GM12878 (cell line): ENCODE measurements around the gene EP400. TPM values are rescaled to one million over a fixed set of nuclear protein-coding genes. Genes with fewer than 3 reads are reported as not detected.

Experiments used
- ATAC-seq: fragments of 200-7000 bp; cut with Tn5 transposase; 3 replicates; pipeline ENCODE4 v1.9.1; 2020; ENCODE audit warnings: mild to moderate bottlenecking, moderate library complexity
- BruUV-seq: library from RNA; stranded (reverse); fragments of 400-500 nt; replicated peaks from 2 replicates; lab custom pipeline; 2021; lab: Mats Ljungman, UMichigan
- CTCF ChIA-PET: fragments of 300-600 bp; sonication (Branson Sonifier 250); formaldehyde crosslinking; extraction: SDS; loops from one replicate; lab custom pipeline; 2021; ENCODE audit warnings: inconsistent platforms; lab: Yijun Ruan, JAX
- POLR2A ChIA-PET: fragments of 350-600 bp; formaldehyde crosslinking; extraction: SDS; loops from one replicate; lab custom pipeline; 2021; ENCODE audit warnings: inconsistent platforms; lab: Charles Lee
- RAD21 ChIA-PET: fragments of 300-600 bp; sonication (Branson Sonifier 250); formaldehyde crosslinking; loops from one replicate; lab custom pipeline; 2023; ENCODE audit warnings: antibody characterized with exemption; ENCODE audit not compliant: unreplicated experiment; lab: Charles Lee
- SMC1A ChIA-PET: fragments of 300-600 bp; sonication (Branson Sonifier 250); formaldehyde crosslinking; loops from one replicate; lab custom pipeline; 2023; ENCODE audit not compliant: unreplicated experiment, uncharacterized antibody; lab: Charles Lee
- DNase-seq: peaks from one replicate; pipeline ENCODE4 v3.0.0-alpha.2; 2011; ENCODE audit warnings: low read depth, low spot score
- FAIRE-seq: peaks from 3 replicates; lab custom pipeline; 2011; peaks lifted over from hg19 to GRCh38; lab: Jason Lieb, UNC
- H2AFZ ChIP-seq: 2 replicates; pipeline ENCODE4 v1.6.0; 2011; ENCODE audit warnings: low read depth, low read length, control low read depth; ENCODE audit not compliant: control insufficient read depth
- H3K27ac ChIP-seq: 2 replicates; pipeline ENCODE4 v1.5.1; 2011; ENCODE audit warnings: control low read depth; ENCODE audit not compliant: control insufficient read depth, insufficient read depth
- H3K27me3 ChIP-seq, 2 experiments: replicated peaks in 1 of 2; 2 replicates each; pipeline versions ENCODE4 v1.6.0 to v1.6.1; 2011; ENCODE audit warnings: low read length in 1 of 2; ENCODE audit not compliant: control insufficient read depth in 2 of 2, insufficient read depth in 2 of 2
- H3K36me3 ChIP-seq, 2 experiments: 2 replicates each; pipeline ENCODE4 v1.5.1; 2011; ENCODE audit warnings: low read length in 1 of 2; ENCODE audit not compliant: control insufficient read depth in 2 of 2, insufficient read depth in 2 of 2
- H3K4me1 ChIP-seq: 2 replicates; pipeline ENCODE4 v1.6.1; 2011; ENCODE audit warnings: mild to moderate bottlenecking, low read length, moderate library complexity, mixed read lengths; ENCODE audit not compliant: control insufficient read depth, insufficient read depth
- H3K4me2 ChIP-seq: 2 replicates; pipeline ENCODE4 v1.6.0; 2011; ENCODE audit warnings: control low read depth; ENCODE audit not compliant: control insufficient read depth, insufficient read depth
- H3K4me3 ChIP-seq: fragments of 200-600 bp; sonication (generic); 2 replicates; pipeline ENCODE4 v1.5.1; 2016
- H3K79me2 ChIP-seq: 2 replicates; pipeline ENCODE4 v1.6.0; 2011; ENCODE audit warnings: low read length; ENCODE audit not compliant: control insufficient read depth, insufficient read depth
- H3K9ac ChIP-seq: 2 replicates; pipeline ENCODE4 v1.8.0; 2011; ENCODE audit warnings: low read length, control low read depth, mixed read lengths; ENCODE audit not compliant: control insufficient read depth, insufficient read depth
- H3K9me3 ChIP-seq: replicated peaks from 3 replicates; pipeline ENCODE4 v1.5.1; 2011; ENCODE audit warnings: mild to moderate bottlenecking, low read length; ENCODE audit not compliant: control insufficient read depth, insufficient read depth
- H4K20me1 ChIP-seq: 2 replicates; pipeline ENCODE4 v1.6.0; 2011; ENCODE audit not compliant: control insufficient read depth, insufficient read depth
- ATF2 ChIP-seq: IDR thresholded peaks from 2 replicates; pipeline ENCODE4 v1.6.1; 2012; ENCODE audit warnings: low read length, inconsistent platforms
- CEBPZ ChIP-seq: fragments of 150-350 bp; IDR thresholded peaks from 2 replicates; pipeline ENCODE4 v1.6.1; 2016; ENCODE audit warnings: low read depth, low read length
- EZH2 ChIP-seq: IDR thresholded peaks from 2 replicates; pipeline ENCODE4 v1.6.1; 2012; ENCODE audit warnings: low read depth, mild to moderate bottlenecking, control low read depth, inconsistent platforms, low read length, borderline replicate concordance; ENCODE audit not compliant: control insufficient read depth
- HCFC1 ChIP-seq: fragments of 150-350 bp; IDR thresholded peaks from 2 replicates; pipeline ENCODE4 v1.6.1; 2014; ENCODE audit warnings: low read length
- LARP7 ChIP-seq: fragments of 450-650 bp; IDR thresholded peaks from 2 replicates; pipeline ENCODE4 v1.6.1; 2017; ENCODE audit warnings: mild to moderate bottlenecking
- MTA2 ChIP-seq: fragments of 450-650 bp; IDR thresholded peaks from 2 replicates; pipeline ENCODE4 v1.6.1; 2016; ENCODE audit warnings: low read depth, mild to moderate bottlenecking, moderate library complexity
- NKRF ChIP-seq: fragments of 450-650 bp; conservative IDR thresholded peaks from 2 replicates; pipeline ENCODE4 v1.6.1; 2017; ENCODE audit warnings: mild to moderate bottlenecking, moderate library complexity
- POU2F2 ChIP-seq: IDR thresholded peaks from 3 replicates; pipeline ENCODE4 v1.6.1; 2011; ENCODE audit warnings: low read depth, mild to moderate bottlenecking, low read length, borderline replicate concordance
- RB1 ChIP-seq: fragments of 450-650 bp; formaldehyde crosslinking; IDR thresholded peaks from 2 replicates; pipeline ENCODE4 v1.6.1; 2017; ENCODE audit warnings: mild to moderate bottlenecking, borderline replicate concordance
- SUZ12 ChIP-seq: fragments of 200-600 bp; sonication (generic); IDR thresholded peaks from one replicate; pipeline ENCODE4 v1.6.1; 2018; ENCODE audit warnings: antibody characterized with exemption, mild to moderate bottlenecking; ENCODE audit not compliant: unreplicated experiment
- ZNF274 ChIP-seq: IDR thresholded peaks from one replicate; pipeline ENCODE4 v1.8.0; 2011; ENCODE audit not compliant: insufficient read length, insufficient read depth
- ZZZ3 ChIP-seq: IDR thresholded peaks from 2 replicates; pipeline ENCODE4 v1.6.1; 2011; ENCODE audit warnings: low read depth; ENCODE audit not compliant: control insufficient read depth, insufficient read length
- WGBS: methylation state at CpG from one replicate; pipeline ENCODE4 v1.1.6; 2016; ENCODE audit warnings: low lambda C conversion rate; ENCODE audit not compliant: insufficient replicate concordance, insufficient coverage; ENCODE audit errors: missing lambda C conversion rate; 5-methylcytosine and 5-hydroxymethylcytosine counted together
- in situ Hi-C: fragments of 300-500 bp; cut with MboI; formaldehyde crosslinking; loops from 9 replicates; pipeline ENCODE4 v1.14.3; 2018; ENCODE audit warnings: mixed read lengths
- intact Hi-C: fragments of 100-400 bp; cut with micrococcal nuclease; formaldehyde crosslinking; loops from one replicate; pipeline ENCODE4 v1.14.2; 2022; ENCODE audit not compliant: unreplicated experiment
- polyA plus RNA-seq, 11 experiments: library from polyadenylated mRNA; depleted of rRNA in 4 of 11; unstranded in 6 of 11; stranded (reverse) in 5 of 11; fragments of >200 nt; fragmentation: Nextera tagmentation in 4 of 11; fragmentation: Illumina TruSeq in 1 of 11; extraction: Ambion mirVana in 4 of 11; extraction: Trizol in 1 of 11; gene quantifications; 1 replicate in 1 of 11; 2 replicates in 10 of 11; pipeline versions ENCODE4 v1.2.1 to v1.2.3, GENCODE V29; 2011 to 2016; ENCODE audit warnings: inconsistent platforms in 2 of 11, missing spikeins in 2 of 11, low read depth in 1 of 11
- total RNA-seq, 4 experiments: library from RNA; depleted of rRNA in 3 of 4; stranded (reverse); fragments of >200 nt in 3 of 4; fragmentation: Illumina TruSeq in 1 of 4; extraction: Trizol in 1 of 4; gene quantifications; 2 replicates each; pipeline versions ENCODE4 v1.2.1 to v1.2.3, GENCODE V29; 2013 to 2021
- TF ChIP-seq, protein P1 (sequence below): fragments of 150-350 bp; IDR thresholded peaks from 2 replicates; pipeline ENCODE4 v1.6.1; 2014; ENCODE audit warnings: mild to moderate bottlenecking, low read depth, low read length
- TF ChIP-seq, protein P2 (sequence below): IDR thresholded peaks from 2 replicates; pipeline ENCODE4 v1.6.1; 2011; ENCODE audit warnings: low read depth, low read length, improper control_type of control experiment, borderline replicate concordance

The EP400 gene
- total and polyA plus RNA-seq, 10 of the 15 experiments (the other 5 are each of a cell fraction or from before 2014, with no cell fraction given) = 3.8 to 44.2 (median 8.4) TPM

DNA sequence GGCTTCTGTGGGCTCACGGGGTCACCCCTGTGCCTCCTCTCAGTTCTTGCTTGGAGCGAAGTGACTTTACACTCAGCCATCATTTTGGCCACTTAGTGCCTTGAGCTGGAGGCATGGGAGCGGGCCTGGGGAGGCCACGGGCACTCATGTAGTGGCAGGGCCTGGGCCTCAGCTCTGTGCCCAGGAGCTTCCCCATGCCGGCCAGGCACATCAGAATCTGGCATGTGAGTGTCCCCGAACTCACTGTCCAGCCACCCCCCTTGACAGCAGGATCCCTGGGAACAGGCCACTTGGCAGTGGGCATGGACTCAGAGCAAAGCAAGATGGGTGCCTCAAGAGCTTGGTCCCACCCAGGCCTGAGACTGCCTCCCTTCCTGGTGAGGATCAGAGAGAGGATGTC, 164.9 kb downstream of the EP400 start (continued):
- TF ChIP-seq CEBPZ = no peak
- TF ChIP-seq NKRF = no peak
- no peak for TF ChIP-seq LARP7

- H2AFZ ChIP-seq = no peak overlapping the region
- H3K4me2 ChIP-seq = no peak overlapping the region
- DNase-seq = no peak
- H4K20me1 ChIP-seq = no peaks in the 10 kb centered on the region
- in situ Hi-C loops = no loop called here
- ChIA-PET CTCF (no interaction called here), POLR2A (interaction anchor here (0.6 kb wide), 1 partner anchor 10 kb away, joined by 3 read pairs; no protein-coding TSS in a partner anchor), SMC1A (no interaction called here), RAD21 (no interaction called here)
- intact Hi-C loops = no loop called here
- no peak overlapping the region for H3K4me3 ChIP-seq
- BruUV-seq = no TSS peak
- H3K36me3 ChIP-seq = peaks cover 8 to 17% of the 10 kb centered on the region in 2 experiments; a peak in 3 of 4 replicates
- no peak overlapping the region for H3K27ac ChIP-seq
- no peak overlapping the region for H3K9ac ChIP-seq
- no peaks in the 10 kb centered on the region for H3K4me1 ChIP-seq
- WGBS = 88% methylated on average over 9 of the region's 9 CpGs
- no peaks in the 10 kb centered on the region for H3K27me3 ChIP-seq
- FAIRE-seq = no peak
- no peaks in the 10 kb centered on the region for H3K79me2 ChIP-seq
- no peaks in the 10 kb centered on the region for H3K9me3 ChIP-seq
- no peak for ATAC-seq
- TF ChIP-seq ZNF274 (no peak), POU2F2 (no peak), EZH2 (no peak), HCFC1 (no peak), ATF2 (no peak), SUZ12 (no peak), RB1 (no peak), MTA2 (no peak), ZZZ3 (no peak)
- TF ChIP-seq, protein P1, sequence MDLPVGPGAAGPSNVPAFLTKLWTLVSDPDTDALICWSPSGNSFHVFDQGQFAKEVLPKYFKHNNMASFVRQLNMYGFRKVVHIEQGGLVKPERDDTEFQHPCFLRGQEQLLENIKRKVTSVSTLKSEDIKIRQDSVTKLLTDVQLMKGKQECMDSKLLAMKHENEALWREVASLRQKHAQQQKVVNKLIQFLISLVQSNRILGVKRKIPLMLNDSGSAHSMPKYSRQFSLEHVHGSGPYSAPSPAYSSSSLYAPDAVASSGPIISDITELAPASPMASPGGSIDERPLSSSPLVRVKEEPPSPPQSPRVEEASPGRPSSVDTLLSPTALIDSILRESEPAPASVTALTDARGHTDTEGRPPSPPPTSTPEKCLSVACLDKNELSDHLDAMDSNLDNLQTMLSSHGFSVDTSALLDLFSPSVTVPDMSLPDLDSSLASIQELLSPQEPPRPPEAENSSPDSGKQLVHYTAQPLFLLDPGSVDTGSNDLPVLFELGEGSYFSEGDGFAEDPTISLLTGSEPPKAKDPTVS = no peak
- TF ChIP-seq, protein P2, sequence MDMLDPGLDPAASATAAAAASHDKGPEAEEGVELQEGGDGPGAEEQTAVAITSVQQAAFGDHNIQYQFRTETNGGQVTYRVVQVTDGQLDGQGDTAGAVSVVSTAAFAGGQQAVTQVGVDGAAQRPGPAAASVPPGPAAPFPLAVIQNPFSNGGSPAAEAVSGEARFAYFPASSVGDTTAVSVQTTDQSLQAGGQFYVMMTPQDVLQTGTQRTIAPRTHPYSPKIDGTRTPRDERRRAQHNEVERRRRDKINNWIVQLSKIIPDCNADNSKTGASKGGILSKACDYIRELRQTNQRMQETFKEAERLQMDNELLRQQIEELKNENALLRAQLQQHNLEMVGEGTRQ = no peak
Measured at GRCh38 chr12:132115500-132115899, 165.8 kb downstream of the EP400 start.
